Measurements from ENCODE around the gene PIGU. TPM values are rescaled to one million over a fixed set of nuclear protein-coding genes. Genes with fewer than 3 reads are reported as not detected.

The PIGU gene
- total and polyA plus RNA-seq, 2 of the 13 experiments (the other 11 are each of a cell fraction or from before 2014, with no cell fraction given) = 45.5 to 231 TPM

- TF ChIP-seq, protein P1, sequence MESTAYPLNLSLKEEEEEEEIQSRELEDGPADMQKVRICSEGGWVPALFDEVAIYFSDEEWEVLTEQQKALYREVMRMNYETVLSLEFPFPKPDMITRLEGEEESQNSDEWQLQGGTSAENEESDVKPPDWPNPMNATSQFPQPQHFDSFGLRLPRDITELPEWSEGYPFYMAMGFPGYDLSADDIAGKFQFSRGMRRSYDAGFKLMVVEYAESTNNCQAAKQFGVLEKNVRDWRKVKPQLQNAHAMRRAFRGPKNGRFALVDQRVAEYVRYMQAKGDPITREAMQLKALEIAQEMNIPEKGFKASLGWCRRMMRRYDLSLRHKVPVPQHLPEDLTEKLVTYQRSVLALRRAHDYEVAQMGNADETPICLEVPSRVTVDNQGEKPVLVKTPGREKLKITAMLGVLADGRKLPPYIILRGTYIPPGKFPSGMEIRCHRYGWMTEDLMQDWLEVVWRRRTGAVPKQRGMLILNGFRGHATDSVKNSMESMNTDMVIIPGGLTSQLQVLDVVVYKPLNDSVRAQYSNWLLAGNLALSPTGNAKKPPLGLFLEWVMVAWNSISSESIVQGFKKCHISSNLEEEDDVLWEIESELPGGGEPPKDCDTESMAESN (CRISPR knock-in tag; conservative IDR thresholded peaks at IDR 0.05) = no peak
- TF ChIP-seq NR3C1 (CRISPR knock-in tag; IDR thresholded peaks at IDR 0.05) = no peak
These were observed 75.8 kb downstream of the PIGU start (continued) for GRCh38 chr20:34600892-34601653.

DNA sequence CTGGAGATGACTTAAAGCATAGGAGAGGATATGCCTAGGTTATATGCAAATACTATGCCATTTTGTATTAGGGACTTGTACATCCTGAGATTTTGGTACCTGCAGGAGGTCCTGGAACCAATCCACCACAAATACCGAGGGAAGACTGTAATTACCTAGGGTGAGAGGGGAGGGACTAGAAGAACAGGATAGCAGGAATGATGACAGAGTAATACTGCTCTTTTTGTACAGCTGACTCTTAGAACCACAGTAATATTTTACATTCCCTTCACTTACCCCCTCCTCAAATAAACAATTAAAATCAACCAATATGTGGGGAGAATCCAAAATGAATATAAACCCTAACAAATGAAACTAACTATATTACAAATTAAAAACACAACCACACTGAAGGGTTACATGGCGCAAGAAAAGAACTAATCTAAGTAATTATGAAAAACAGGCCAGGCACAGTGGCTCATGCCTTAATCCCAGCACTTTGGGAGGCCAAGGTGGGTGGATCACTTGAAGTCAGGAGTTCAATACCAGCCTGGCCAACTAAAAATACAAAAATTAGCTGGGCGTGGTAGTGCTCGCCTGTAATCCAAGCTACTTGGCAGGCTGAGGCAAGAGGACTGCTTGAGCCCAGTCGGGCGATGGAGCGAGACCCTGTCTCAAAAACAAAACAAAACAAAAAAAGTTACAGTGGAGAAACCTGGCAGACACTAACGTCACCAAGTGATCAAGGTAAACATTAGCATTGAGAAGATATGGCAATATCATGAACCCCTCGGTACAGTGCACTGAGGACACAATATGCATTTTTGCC lies 81.3 kb downstream of the PIGU start:
- H3K36me3 ChIP-seq (replicated peaks in 1 of 2; ENCODE audit: control insufficient read depth in 1 of 2, insufficient read depth in 2 of 2, low read length in 2 of 2) = peaks cover 1 to 3% of the 10 kb centered on the region in 2 experiments; a peak in 4 of 5 replicates
- in situ Hi-C loops (cut with HindIII; ENCODE audit: extremely low pct_ligation_motif_present, low pct_unique_long_range_greater_than_20kb) (no loop called here), intact Hi-C loops (cut with micrococcal nuclease; ENCODE audit: unreplicated experiment) (no loop called here)
- BruUV-seq (replicated peaks) = no TSS peak
- H3K9me3 ChIP-seq (ENCODE audit: low read length) = no peaks in the 10 kb centered on the region
- H3K4me3 ChIP-seq (replicated peaks in 1 of 3; ENCODE audit: insufficient read depth in 1 of 3, low read depth in 2 of 3, low read length in 3 of 3) = no peak overlapping the region
- ChIA-PET CTCF (ENCODE audit: low intra/inter-chr PET ratio, low total read pairs) (no interaction called here), POLR2A (no interaction called here)
- no peak overlapping the region for H3K27ac ChIP-seq (ENCODE audit: extremely low read length, insufficient read depth, low read length)
- 95% methylated on average over 9 of the region's 9 CpGs for WGBS (ENCODE audit: low lambda C conversion rate)
- H4K20me1 ChIP-seq (ENCODE audit: insufficient read depth, low read length) = no peaks in the 10 kb centered on the region
- no peak overlapping the region for H3K9ac ChIP-seq (ENCODE audit: insufficient read depth, low read depth, low read length)
- no peaks in the 10 kb centered on the region for H3K79me2 ChIP-seq (ENCODE audit: insufficient read depth, low read length)
- FAIRE-seq (no peak), DNase-seq (ENCODE audit: low spot score) (no peak), ATAC-seq (no peak)
- no peaks in the 10 kb centered on the region; a peak in 1 of 5 replicates for H3K27me3 ChIP-seq (ENCODE audit: control insufficient read depth in 1 of 2, insufficient read depth in 2 of 2, low read length in 2 of 2)
- no peak overlapping the region for H3K4me2 ChIP-seq (ENCODE audit: low read depth, low read length)
- H3K4me1 ChIP-seq (ENCODE audit: insufficient read depth, low read length) = no peaks in the 10 kb centered on the region
- TF ChIP-seq CREM (IDR thresholded peaks at IDR 0.05) (no peak), CREM (CRISPR knock-in tag; IDR thresholded peaks at IDR 0.05) (no peak)
- H2AFZ ChIP-seq (ENCODE audit: low read length) = no peak overlapping the region
